Measurements from ENCODE around the gene WSCD2.

WSCD2 gene

DNA sequence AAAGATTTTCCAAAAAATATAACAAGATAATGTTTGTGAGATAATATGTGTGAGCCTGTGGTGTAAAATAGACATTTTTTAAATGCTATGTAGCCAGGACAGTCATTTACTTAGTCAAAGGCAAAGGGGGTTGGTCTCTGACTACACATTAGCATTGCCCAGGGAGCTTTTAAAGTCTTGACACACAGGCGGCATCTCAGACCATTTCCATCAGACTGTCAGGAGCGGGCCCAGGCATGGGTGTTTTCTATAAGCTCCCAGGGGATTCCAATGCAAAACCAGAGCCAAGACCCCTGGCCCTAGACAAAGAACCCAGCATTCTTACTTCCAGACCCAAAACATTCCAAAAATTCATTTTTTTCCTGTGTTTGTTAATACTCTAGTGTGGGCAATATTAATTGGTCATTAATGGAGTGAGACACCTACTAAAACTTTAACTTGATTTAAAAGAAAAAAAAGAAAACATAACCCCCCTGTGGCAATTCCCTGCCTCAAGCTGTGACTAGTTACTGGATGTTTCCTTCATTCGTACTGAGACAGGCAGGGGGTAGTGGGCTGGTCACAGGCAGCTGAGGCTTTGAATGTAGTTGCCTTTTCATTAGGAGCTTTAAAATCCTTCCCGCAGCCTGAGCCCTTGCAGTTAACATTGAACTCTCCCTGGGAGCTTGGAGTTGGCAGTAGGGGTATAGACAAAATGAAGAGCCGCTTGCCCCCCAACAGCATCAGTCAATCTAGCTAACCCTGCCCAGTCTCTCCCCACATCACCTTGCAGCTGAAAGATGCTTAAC lies 106.3 kb downstream of the WSCD2 start:
- no peak overlapping the region for H3K27ac ChIP-seq
- TF ChIP-seq POLR2AphosphoS5 (IDR thresholded peaks at IDR 0.05; ENCODE audit: borderline replicate concordance, low read depth, low read length) (no peak), EZH2 (IDR thresholded peaks at IDR 0.05) (no peak)

DNA sequence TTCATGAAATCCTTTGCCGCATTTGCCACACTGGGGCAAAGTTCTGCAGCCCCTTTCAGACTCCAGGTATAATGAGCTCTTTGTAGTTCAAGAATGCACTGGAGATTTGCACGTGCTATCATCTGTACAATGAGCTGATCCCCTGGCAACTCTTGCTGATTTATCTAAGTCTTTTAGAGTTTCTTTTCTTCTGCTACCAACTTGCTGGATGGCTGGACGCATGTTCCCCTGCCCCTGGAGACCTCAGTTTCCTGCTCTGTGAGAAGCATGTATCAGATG lies 106.8 kb downstream of the WSCD2 start:
- Histone ChIP-seq H3K27ac (no peak overlapping the region), H3K4me3 (no peak overlapping the region), H3K36me3 (ENCODE audit: insufficient read depth, low read length) (no peaks in the 10 kb centered on the region), H3K9ac (ENCODE audit: insufficient read length) (no peak overlapping the region), H3K9me3 (ENCODE audit: low read depth, low read length) (no peaks in the 10 kb centered on the region)
- TF ChIP-seq EZH2 (IDR thresholded peaks at IDR 0.05) (no peak), FOXP2 (optimal IDR thresholded peaks at IDR 0.05; ENCODE audit: control extremely low read depth, extremely low read length, insufficient read depth) (no peak), POLR2AphosphoS5 (IDR thresholded peaks at IDR 0.05; ENCODE audit: borderline replicate concordance, low read depth, low read length) (no peak)
- DNase-seq (ENCODE audit: low read depth, low spot score): no peak

More for the DNA sequence above, 106.3 kb downstream of the WSCD2 start:
- no peak for DNase-seq (ENCODE audit: low read depth, low spot score)
- Histone ChIP-seq H3K9ac (ENCODE audit: insufficient read length) (no peak overlapping the region), H3K4me3 (no peak overlapping the region), H3K36me3 (ENCODE audit: insufficient read depth, low read length) (no peaks in the 10 kb centered on the region), H3K9me3 (ENCODE audit: low read depth, low read length) (no peaks in the 10 kb centered on the region)

DNA sequence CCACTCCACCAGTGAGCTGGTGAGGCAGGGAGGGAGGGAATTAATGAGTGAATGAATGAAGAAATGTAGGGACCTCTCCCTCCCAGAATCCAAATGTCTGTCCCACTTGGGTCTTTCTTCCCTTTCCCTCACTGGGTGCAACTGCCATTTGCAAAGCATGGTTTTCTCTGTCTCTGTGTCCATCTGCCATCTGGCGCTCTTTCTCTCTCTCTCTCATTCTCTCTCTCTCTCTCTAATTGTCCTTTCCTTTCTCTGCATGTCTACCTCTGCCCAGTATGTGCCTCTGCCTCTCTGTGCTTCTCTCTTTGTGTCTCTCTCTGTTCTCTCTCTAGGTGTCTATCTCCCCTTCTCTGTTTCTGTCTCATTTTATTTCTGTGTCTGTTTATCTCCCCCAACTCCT lies 107.3 kb downstream of the WSCD2 start:
- Histone ChIP-seq H3K4me3 (no peak overlapping the region), H3K36me3 (ENCODE audit: insufficient read depth, low read length) (no peaks in the 10 kb centered on the region), H3K9me3 (ENCODE audit: low read depth, low read length) (no peaks in the 10 kb centered on the region), H3K9ac (ENCODE audit: insufficient read length) (no peak overlapping the region), H3K27ac (no peak overlapping the region)
- no peak for DNase-seq (ENCODE audit: low read depth, low spot score)
- TF ChIP-seq POLR2AphosphoS5 (IDR thresholded peaks at IDR 0.05; ENCODE audit: borderline replicate concordance, low read depth, low read length): no peak
- no peak for TF ChIP-seq FOXP2 (optimal IDR thresholded peaks at IDR 0.05; ENCODE audit: control extremely low read depth, extremely low read length, insufficient read depth)
- no peak for TF ChIP-seq EZH2 (IDR thresholded peaks at IDR 0.05)

DNA sequence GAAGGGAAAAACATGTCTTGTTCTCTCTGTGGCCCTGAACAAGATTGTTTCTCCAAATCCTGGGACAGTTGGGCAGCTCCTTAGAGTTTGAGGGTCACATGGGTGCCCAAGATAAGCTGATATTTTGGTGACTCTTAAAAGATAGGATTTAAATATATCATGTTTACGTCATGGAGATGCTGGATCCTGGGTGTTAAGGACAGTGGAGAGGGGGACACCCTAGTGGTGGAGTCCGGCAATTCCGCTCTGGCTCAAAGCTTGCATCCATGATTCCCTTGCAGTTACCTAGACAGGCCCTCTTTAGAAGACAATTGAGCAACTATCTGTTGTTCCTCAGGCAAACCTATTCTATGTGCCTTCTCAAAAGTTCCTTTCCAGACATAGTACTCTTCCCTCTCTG lies 108.2 kb downstream of the WSCD2 start:
- Histone ChIP-seq H3K36me3 (ENCODE audit: insufficient read depth, low read length) (no peaks in the 10 kb centered on the region), H3K9ac (ENCODE audit: insufficient read length) (no peak overlapping the region), H3K4me3 (no peak overlapping the region), H3K27ac (no peak overlapping the region), H3K9me3 (ENCODE audit: low read depth, low read length) (no peaks in the 10 kb centered on the region)
- TF ChIP-seq FOXP2 (optimal IDR thresholded peaks at IDR 0.05; ENCODE audit: control extremely low read depth, extremely low read length, insufficient read depth): no peak
- no peak for TF ChIP-seq POLR2AphosphoS5 (IDR thresholded peaks at IDR 0.05; ENCODE audit: borderline replicate concordance, low read depth, low read length)
- TF ChIP-seq EZH2 (IDR thresholded peaks at IDR 0.05): no peak
- DNase-seq (ENCODE audit: low read depth, low spot score): no peak

DNA sequence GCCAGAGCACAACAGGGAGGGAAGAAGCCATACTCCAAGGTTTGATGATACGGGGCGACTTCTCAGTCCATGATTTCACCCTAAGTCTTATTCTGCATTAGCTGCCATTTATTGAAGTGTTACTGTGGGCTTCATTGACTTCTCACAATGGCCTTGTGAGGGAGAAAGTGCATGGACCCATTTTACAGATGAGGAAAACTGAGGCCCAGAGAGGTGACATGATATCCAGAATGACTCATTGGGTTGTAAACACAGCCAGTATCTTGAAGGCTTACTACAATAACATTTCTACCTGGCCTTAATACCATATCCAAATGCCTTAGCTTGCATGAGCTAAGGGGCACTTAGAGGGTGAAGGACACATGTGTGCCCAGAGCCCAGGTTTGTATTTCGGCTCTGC lies 109.4 kb downstream of the WSCD2 start:
- Histone ChIP-seq H3K9me3 (ENCODE audit: low read depth, low read length) (no peaks in the 10 kb centered on the region), H3K4me3 (no peak overlapping the region), H3K36me3 (ENCODE audit: insufficient read depth, low read length) (no peaks in the 10 kb centered on the region), H3K9ac (ENCODE audit: insufficient read length) (no peak overlapping the region), H3K27ac (no peak overlapping the region)
- DNase-seq (ENCODE audit: low read depth, low spot score): no peak
- TF ChIP-seq POLR2AphosphoS5 (IDR thresholded peaks at IDR 0.05; ENCODE audit: borderline replicate concordance, low read depth, low read length) (no peak), FOXP2 (optimal IDR thresholded peaks at IDR 0.05; ENCODE audit: control extremely low read depth, extremely low read length, insufficient read depth) (no peak), EZH2 (IDR thresholded peaks at IDR 0.05) (no peak)

DNA sequence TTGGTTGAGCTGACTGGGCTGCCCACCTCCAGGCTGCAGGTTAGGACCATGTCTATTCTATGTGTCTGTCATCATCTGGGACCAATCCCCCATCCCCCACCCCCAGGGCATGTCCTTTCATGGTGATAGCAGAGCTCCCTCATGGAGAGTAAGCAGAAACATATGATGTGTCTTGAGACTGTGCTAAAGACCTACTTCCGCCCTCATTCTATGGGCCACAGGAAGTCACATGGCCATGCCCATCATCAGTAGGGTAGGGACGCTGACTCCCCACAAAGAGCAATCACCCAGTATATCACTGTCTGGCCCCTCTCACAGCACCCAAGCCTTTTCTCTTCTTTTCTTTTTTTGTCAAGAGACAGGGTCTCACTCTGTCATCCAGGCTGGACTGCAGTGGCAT lies 110.3 kb downstream of the WSCD2 start:
- TF ChIP-seq FOXP2 (optimal IDR thresholded peaks at IDR 0.05; ENCODE audit: control extremely low read depth, extremely low read length, insufficient read depth) (no peak), EZH2 (IDR thresholded peaks at IDR 0.05) (no peak), POLR2AphosphoS5 (IDR thresholded peaks at IDR 0.05; ENCODE audit: borderline replicate concordance, low read depth, low read length) (no peak)
- no peaks in the 10 kb centered on the region for H3K9me3 ChIP-seq (ENCODE audit: low read depth, low read length)
- no peaks in the 10 kb centered on the region for H3K36me3 ChIP-seq (ENCODE audit: insufficient read depth, low read length)
- DNase-seq (ENCODE audit: low read depth, low spot score): no peak
- H3K27ac ChIP-seq: no peak overlapping the region
- no peak overlapping the region for H3K4me3 ChIP-seq
- H3K9ac ChIP-seq (ENCODE audit: insufficient read length): no peak overlapping the region

DNA sequence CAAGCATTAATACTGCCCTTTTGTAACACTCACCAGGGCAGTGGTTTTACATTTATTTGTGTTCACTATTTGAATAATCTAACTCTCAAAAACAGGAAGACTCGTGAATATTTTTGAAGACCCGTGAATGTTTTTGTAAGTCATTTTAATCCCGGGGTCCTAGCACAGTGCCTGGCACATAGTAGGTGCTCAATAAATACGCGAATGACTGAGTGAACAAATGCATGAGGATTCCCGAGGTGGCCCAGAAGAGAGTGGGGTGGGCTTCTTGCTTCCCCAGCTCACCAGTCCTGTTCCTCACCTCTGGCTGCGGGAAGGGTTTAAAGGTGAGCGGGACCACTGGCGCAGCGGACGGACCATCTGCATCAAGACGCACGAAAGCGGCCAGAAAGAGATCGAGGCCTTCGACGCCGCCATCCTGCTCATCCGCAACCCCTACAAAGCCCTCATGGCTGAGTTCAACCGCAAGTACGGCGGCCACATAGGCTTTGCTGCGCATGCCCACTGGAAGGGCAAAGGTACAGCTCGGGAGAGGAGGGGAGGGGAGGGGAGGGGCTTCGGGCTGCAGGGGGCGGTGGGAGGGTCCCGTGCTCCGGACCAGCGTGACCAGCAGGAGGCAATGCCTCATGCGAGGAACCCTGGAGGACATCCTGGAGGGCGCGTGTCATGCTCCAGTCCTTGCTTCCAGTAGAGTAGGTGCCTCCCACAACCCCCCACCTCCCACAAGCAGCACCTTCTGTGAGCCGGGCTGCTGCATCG lies 111.1 kb downstream of the WSCD2 start:
- Histone ChIP-seq H3K27ac (no peak overlapping the region), H3K9ac (ENCODE audit: insufficient read length) (no peak overlapping the region), H3K9me3 (ENCODE audit: low read depth, low read length) (no peaks in the 10 kb centered on the region), H3K4me3 (no peak overlapping the region), H3K36me3 (ENCODE audit: insufficient read depth, low read length) (no peaks in the 10 kb centered on the region)
- TF ChIP-seq EZH2 (IDR thresholded peaks at IDR 0.05) (no peak), FOXP2 (optimal IDR thresholded peaks at IDR 0.05; ENCODE audit: control extremely low read depth, extremely low read length, insufficient read depth) (no peak), POLR2AphosphoS5 (IDR thresholded peaks at IDR 0.05; ENCODE audit: borderline replicate concordance, low read depth, low read length) (no peak)
- no peak for DNase-seq (ENCODE audit: low read depth, low spot score)

DNA sequence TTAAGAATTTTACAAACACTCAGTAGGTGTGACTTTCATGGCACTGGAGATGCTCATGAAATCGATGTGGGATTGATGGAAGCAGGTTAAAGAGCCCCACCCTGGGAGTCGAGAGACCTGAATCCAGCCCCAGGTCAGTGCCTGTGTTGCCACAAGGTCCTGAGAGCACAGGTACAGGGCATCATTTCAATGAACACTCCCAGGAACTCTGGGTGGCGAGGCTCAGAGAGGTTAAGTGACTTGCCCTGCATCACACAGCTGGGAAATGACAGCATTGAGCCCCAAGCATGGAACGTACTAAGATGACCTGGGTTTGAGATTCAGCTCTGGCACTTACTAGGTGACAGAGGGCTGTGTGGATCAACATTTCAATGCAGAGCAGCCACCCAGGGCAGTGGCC lies 111.8 kb downstream of the WSCD2 start:
- no peaks in the 10 kb centered on the region for H3K36me3 ChIP-seq (ENCODE audit: insufficient read depth, low read length)
- H3K27ac ChIP-seq: no peak overlapping the region
- H3K9ac ChIP-seq (ENCODE audit: insufficient read length): no peak overlapping the region
- H3K9me3 ChIP-seq (ENCODE audit: low read depth, low read length): no peaks in the 10 kb centered on the region
- TF ChIP-seq POLR2AphosphoS5 (IDR thresholded peaks at IDR 0.05; ENCODE audit: borderline replicate concordance, low read depth, low read length) (no peak), EZH2 (IDR thresholded peaks at IDR 0.05) (no peak), FOXP2 (optimal IDR thresholded peaks at IDR 0.05; ENCODE audit: control extremely low read depth, extremely low read length, insufficient read depth) (no peak)
- no peak overlapping the region for H3K4me3 ChIP-seq
- no peak for DNase-seq (ENCODE audit: low read depth, low spot score)
